Esophagus squamous epithelium (tissue), 4 donors: ENCODE results near the gene ATL2.
"Not testable (repeated sequence)": the region's sequence is repeated elsewhere in the genome, so short reads cannot be mapped to it uniquely, and the experiment has no call there.

Experiments used
- CTCF ChIP-seq, 6 experiments: fragments of 450-650 bp in 4 of 6; fragments of 200-600 bp in 2 of 6; sonication (generic) in 2 of 6; IDR thresholded peaks; one replicate each; pipeline ENCODE4 v1.5.1; 2016 to 2019; ENCODE audit warnings: antibody characterized with exemption in 6 of 6, mild to moderate bottlenecking in 4 of 6, moderate library complexity in 4 of 6
- POLR2A ChIP-seq, 4 donors: fragments of 450-650 bp; IDR thresholded peaks; one replicate each; pipeline ENCODE4 v1.6.1; 2017; ENCODE audit warnings: antibody characterized with exemption in 4 of 4, mild to moderate bottlenecking in 4 of 4, moderate library complexity in 3 of 4

GRCh38 chr2:38278117-38278438 is 99.0 kb downstream of the ATL2 start:
- TF ChIP-seq CTCF, POLR2A (IDR thresholded peaks at IDR 0.05): not testable (repeated sequence)
